OCI-LY7 (cell line): ENCODE data around the gene SEC31B. TPM values are rescaled to one million over a fixed set of nuclear protein-coding genes. Genes with fewer than 3 reads are reported as not detected.

Source experiments
- BruUV-seq: library from RNA; stranded (reverse); fragments of 400-500 nt; replicated peaks from 2 replicates; lab custom pipeline; 2021; lab: Mats Ljungman, UMichigan
- CTCF ChIA-PET: fragments of 300-600 bp; sonication (Branson Sonifier 250); formaldehyde crosslinking; loops from one replicate; lab custom pipeline; 2022; ENCODE audit warnings: antibody characterized with exemption; ENCODE audit not compliant: unreplicated experiment; lab: Charles Lee
- POLR2A ChIA-PET: fragments of 300-600 bp; sonication (Branson Sonifier 250); formaldehyde crosslinking; loops from one replicate; lab custom pipeline; 2022; ENCODE audit warnings: antibody characterized with exemption; lab: Charles Lee
- DNase-seq: peaks from one replicate; pipeline ENCODE4 v3.0.0-alpha.2; 2015; ENCODE audit warnings: low spot score
- H2AFZ ChIP-seq: fragments of 200-600 bp; sonication (generic), shearing (Covaris generic); 2 replicates; pipeline ENCODE4 v1.6.1; 2014; ENCODE audit warnings: mild to moderate bottlenecking, antibody characterized with exemption, low read length, moderate library complexity
- H3K27ac ChIP-seq: fragments of 200-600 bp; sonication (generic); 2 replicates; pipeline ENCODE4 v1.5.1; 2014; ENCODE audit warnings: mixed run types, low read depth, mild to moderate bottlenecking, moderate library complexity, low read length, inconsistent platforms; ENCODE audit not compliant: poor library complexity, severe bottlenecking
- H3K36me3 ChIP-seq: fragments of 200-600 bp; sonication (generic); 2 replicates; pipeline ENCODE4 v1.6.1; 2014; ENCODE audit warnings: mild to moderate bottlenecking, antibody characterized with exemption, low read length, moderate library complexity, mixed read lengths; ENCODE audit not compliant: insufficient read depth
- H3K4me1 ChIP-seq: fragments of 200-600 bp; sonication (generic); 2 replicates; pipeline ENCODE4 v1.5.1; 2014; ENCODE audit warnings: mild to moderate bottlenecking, low read length; ENCODE audit not compliant: insufficient read depth, poor library complexity, severe bottlenecking
- H3K4me2 ChIP-seq: fragments of 200-600 bp; sonication (generic); 2 replicates; pipeline ENCODE4 v1.6.1; 2014; ENCODE audit warnings: mild to moderate bottlenecking, low read length
- H3K4me3 ChIP-seq: fragments of 200-600 bp; sonication (generic); 2 replicates; pipeline ENCODE4 v1.5.1; 2014; ENCODE audit warnings: mild to moderate bottlenecking, low read depth, low read length; ENCODE audit not compliant: poor library complexity, severe bottlenecking
- H3K79me2 ChIP-seq: fragments of 200-600 bp; sonication (generic); 2 replicates; pipeline ENCODE4 v1.6.1; 2016; ENCODE audit warnings: low read depth, mild to moderate bottlenecking, low read length, moderate library complexity, mixed read lengths; ENCODE audit not compliant: insufficient read depth
- H3K9me2 ChIP-seq: fragments of 200-600 bp; sonication (generic); 2 replicates; pipeline ENCODE4 v1.6.1; 2016; ENCODE audit warnings: mild to moderate bottlenecking, low read length, mixed read lengths; ENCODE audit not compliant: insufficient read depth
- H3K9me3 ChIP-seq: fragments of 200-600 bp; sonication (generic); 2 replicates; pipeline ENCODE4 v1.6.1; 2014; ENCODE audit warnings: mild to moderate bottlenecking, mixed run types, low read length, mixed read lengths
- H4K20me1 ChIP-seq: fragments of 200-600 bp; sonication (generic); 2 replicates; pipeline ENCODE4 v1.6.1; 2014; ENCODE audit warnings: mild to moderate bottlenecking, antibody characterized with exemption, low read length, moderate library complexity, mixed read lengths; ENCODE audit not compliant: insufficient read depth
- EZH2phosphoT487 ChIP-seq: fragments of 200-600 bp; sonication (generic); IDR thresholded peaks from 2 replicates; pipeline ENCODE4 v1.6.1; 2018; ENCODE audit warnings: low read depth, borderline replicate concordance, mild to moderate bottlenecking, mixed run types, antibody characterized with exemption, low read length, moderate library complexity, mixed read lengths
- intact Hi-C: fragments of 100-400 bp; cut with micrococcal nuclease; formaldehyde crosslinking; loops from one replicate; pipeline ENCODE4 v1.10.0; 2022; ENCODE audit not compliant: unreplicated experiment
- total RNA-seq, 2 experiments: library from RNA; depleted of rRNA in 1 of 2; stranded (reverse); fragments of >200 nt in 1 of 2; shearing (Covaris generic) in 1 of 2; gene quantifications; 2 replicates each; pipeline ENCODE4 v1.2.3, GENCODE V29; 2014 to 2022
- TF ChIP-seq, protein P1 (sequence below): fragments of 200-600 bp; sonication (generic); conservative IDR thresholded peaks from 2 replicates; pipeline ENCODE4 v1.5.1; 2014; ENCODE audit warnings: mild to moderate bottlenecking, antibody characterized with exemption, low read length, moderate library complexity, mixed read lengths

SEC31B gene
- total RNA-seq, 2 experiments from 2014 or later: 12.5 to 26.0 TPM

- H3K4me2 ChIP-seq: peak overlapping the region; percentile 61
- POLR2A ChIA-PET: interaction anchor here (0.6 to 1.7 kb wide), 5 partner anchors 8 to 1624 kb away, joined by 3 to 6 read pairs (median 4); no protein-coding TSS in a partner anchor
Observed at GRCh38 chr10:100534726-100535125, 15.1 kb upstream of the SEC31B start.

GRCh38 chr10:100531761-100532160 is 12.1 kb upstream of the SEC31B start:
- Histone ChIP-seq H3K4me3 (no peak overlapping the region), H3K27ac (no peak overlapping the region), H3K9me2 (no peaks in the 10 kb centered on the region), H3K4me1 (peaks cover 47% of the 10 kb centered on the region), H3K9me3 (peaks cover 5% of the 10 kb centered on the region; the same call in 1 of the 2 replicates), H3K4me2 (no peak overlapping the region), H3K36me3 (peaks cover 13% of the 10 kb centered on the region), H3K79me2 (peaks cover 35% of the 10 kb centered on the region), H2AFZ (no peak overlapping the region), H4K20me1 (peaks cover 8% of the 10 kb centered on the region; the same call in 1 of the 2 replicates)
- POLR2A ChIA-PET: no interaction called here
- BruUV-seq: no TSS peak
- DNase-seq: no peak
- TF ChIP-seq, protein P1, sequence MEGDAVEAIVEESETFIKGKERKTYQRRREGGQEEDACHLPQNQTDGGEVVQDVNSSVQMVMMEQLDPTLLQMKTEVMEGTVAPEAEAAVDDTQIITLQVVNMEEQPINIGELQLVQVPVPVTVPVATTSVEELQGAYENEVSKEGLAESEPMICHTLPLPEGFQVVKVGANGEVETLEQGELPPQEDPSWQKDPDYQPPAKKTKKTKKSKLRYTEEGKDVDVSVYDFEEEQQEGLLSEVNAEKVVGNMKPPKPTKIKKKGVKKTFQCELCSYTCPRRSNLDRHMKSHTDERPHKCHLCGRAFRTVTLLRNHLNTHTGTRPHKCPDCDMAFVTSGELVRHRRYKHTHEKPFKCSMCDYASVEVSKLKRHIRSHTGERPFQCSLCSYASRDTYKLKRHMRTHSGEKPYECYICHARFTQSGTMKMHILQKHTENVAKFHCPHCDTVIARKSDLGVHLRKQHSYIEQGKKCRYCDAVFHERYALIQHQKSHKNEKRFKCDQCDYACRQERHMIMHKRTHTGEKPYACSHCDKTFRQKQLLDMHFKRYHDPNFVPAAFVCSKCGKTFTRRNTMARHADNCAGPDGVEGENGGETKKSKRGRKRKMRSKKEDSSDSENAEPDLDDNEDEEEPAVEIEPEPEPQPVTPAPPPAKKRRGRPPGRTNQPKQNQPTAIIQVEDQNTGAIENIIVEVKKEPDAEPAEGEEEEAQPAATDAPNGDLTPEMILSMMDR: no peak
- TF ChIP-seq EZH2phosphoT487: no peak
- CTCF ChIA-PET: no interaction called here
- intact Hi-C loops: loop anchor here (2.0 kb wide), 1 partner anchor 381 kb away; the partner anchor contains the start of gene SLF2

More at GRCh38 chr10:100534726-100535125, 15.1 kb upstream of the SEC31B start:
- peak overlapping the region; percentile 58 for H3K27ac ChIP-seq
- no peaks in the 10 kb centered on the region for H4K20me1 ChIP-seq
- peaks cover 20% of the 10 kb centered on the region for H3K36me3 ChIP-seq
- intact Hi-C loops: loop anchor here (2.0 kb wide), 1 partner anchor 188 kb away; the partner anchor contains the start of gene SCD
- peaks cover 43% of the 10 kb centered on the region for H3K4me1 ChIP-seq
- CTCF ChIA-PET: no interaction called here
- no peak overlapping the region for H3K4me3 ChIP-seq
- H3K79me2 ChIP-seq: peaks cover 29% of the 10 kb centered on the region; the same call in 1 of the 2 replicates
- peaks cover 5% of the 10 kb centered on the region; the same call in 1 of the 2 replicates for H3K9me3 ChIP-seq
- no peaks in the 10 kb centered on the region for H3K9me2 ChIP-seq
- peak; percentile 71 for DNase-seq
- TF ChIP-seq EZH2phosphoT487: no peak
- TF ChIP-seq, protein P1: no peak
- BruUV-seq: no TSS peak
- H2AFZ ChIP-seq: peak overlapping the region; percentile 99
